ENCODE results near the gene IQCN. TPM values are rescaled to one million over a fixed set of nuclear protein-coding genes. Genes with fewer than 3 reads are reported as not detected.
A peak's percentile ranks its signal among the peaks of the same experiment; 100 is the strongest.

IQCN gene
- total RNA-seq, 1 donor from 2014 or later = 10.4 TPM

DNA sequence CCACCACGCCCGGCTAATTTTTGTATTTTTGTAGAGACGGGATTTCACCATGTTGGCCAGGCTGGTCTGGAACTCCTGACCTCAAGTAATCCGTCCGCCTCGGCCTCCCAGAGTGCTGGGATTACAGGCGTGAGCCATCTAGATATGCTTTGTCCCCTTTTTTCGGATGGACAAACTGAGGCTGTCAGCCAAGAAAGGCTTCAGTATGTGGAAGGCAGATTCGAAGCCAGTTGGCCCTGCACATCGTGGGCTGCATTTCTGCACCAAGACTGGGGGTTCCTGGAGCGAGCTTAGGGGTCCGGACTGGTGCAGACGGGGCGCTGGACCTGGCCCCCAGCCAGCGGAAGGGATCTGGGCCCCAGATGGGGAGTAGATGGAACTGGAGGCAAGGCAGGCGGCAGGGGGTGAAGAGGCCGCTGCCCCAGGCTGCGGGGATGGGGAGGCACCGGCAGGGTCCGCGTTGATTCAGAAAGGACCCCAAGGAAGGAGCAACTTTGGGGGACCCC, 16.8 kb upstream of the IQCN start:
- no peaks in the 10 kb centered on the region for H3K36me3 Mint-ChIP-seq (ENCODE audit: unreplicated experiment)
- TF ChIP-seq, protein P1, sequence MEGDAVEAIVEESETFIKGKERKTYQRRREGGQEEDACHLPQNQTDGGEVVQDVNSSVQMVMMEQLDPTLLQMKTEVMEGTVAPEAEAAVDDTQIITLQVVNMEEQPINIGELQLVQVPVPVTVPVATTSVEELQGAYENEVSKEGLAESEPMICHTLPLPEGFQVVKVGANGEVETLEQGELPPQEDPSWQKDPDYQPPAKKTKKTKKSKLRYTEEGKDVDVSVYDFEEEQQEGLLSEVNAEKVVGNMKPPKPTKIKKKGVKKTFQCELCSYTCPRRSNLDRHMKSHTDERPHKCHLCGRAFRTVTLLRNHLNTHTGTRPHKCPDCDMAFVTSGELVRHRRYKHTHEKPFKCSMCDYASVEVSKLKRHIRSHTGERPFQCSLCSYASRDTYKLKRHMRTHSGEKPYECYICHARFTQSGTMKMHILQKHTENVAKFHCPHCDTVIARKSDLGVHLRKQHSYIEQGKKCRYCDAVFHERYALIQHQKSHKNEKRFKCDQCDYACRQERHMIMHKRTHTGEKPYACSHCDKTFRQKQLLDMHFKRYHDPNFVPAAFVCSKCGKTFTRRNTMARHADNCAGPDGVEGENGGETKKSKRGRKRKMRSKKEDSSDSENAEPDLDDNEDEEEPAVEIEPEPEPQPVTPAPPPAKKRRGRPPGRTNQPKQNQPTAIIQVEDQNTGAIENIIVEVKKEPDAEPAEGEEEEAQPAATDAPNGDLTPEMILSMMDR (IDR thresholded peaks at IDR 0.05) = no peak
- peak overlapping the region; percentile 35 for H3K4me3 Mint-ChIP-seq (ENCODE audit: unreplicated experiment)
- DNase-seq (ENCODE audit: extremely low spot score, unreplicated experiment) = no peak
- no peaks in the 10 kb centered on the region for H3K27me3 Mint-ChIP-seq (ENCODE audit: unreplicated experiment)
- peaks cover 64% of the 10 kb centered on the region for H3K4me1 Mint-ChIP-seq (ENCODE audit: unreplicated experiment)
- no peaks in the 10 kb centered on the region for H3K9me3 Mint-ChIP-seq (ENCODE audit: unreplicated experiment)
- H3K27ac Mint-ChIP-seq (ENCODE audit: unreplicated experiment) = peak overlapping the region; percentile 73

DNA sequence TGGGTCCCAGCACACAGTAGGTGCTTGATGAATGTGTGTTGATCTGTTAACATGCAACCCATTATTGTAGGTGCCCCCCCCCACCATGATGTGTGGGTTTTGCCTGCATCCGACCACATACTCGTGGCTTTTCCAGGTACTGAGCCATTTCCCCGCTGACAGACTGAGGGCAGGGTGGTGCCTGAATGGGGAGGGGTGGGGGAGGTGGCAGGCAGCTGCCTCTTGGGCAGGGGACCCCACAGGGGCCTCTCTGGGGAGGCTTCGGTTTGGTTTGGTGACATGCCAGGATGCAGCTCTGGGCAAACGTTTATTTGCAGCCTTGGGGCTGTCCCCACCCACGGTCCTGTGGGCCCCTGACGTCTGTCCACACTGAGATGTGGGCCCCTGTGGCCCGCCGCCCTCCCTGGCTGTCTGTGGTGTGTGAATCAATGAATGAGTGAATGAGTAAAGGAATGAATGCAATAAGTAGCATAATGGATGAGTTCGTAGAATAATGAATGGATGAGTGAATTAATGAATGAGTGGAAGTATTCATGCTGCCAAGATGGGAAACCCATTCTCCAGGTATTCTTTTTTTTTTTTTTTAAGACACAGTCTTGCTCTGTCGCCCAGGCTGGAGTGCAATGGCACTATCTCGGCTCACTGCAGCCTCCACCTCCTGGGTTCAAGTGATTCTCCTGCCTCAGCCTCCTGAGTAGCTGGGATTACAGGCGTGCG, 16.2 kb upstream of the IQCN start:
- TF ChIP-seq, protein P1 (IDR thresholded peaks at IDR 0.05) = no peak
- peak overlapping the region; percentile 76 for H3K27ac Mint-ChIP-seq (ENCODE audit: unreplicated experiment)
- H3K36me3 Mint-ChIP-seq (ENCODE audit: unreplicated experiment) = no peaks in the 10 kb centered on the region
- no peaks in the 10 kb centered on the region for H3K27me3 Mint-ChIP-seq (ENCODE audit: unreplicated experiment)
- no peak for DNase-seq (ENCODE audit: extremely low spot score, unreplicated experiment)
- peaks cover 64% of the 10 kb centered on the region for H3K4me1 Mint-ChIP-seq (ENCODE audit: unreplicated experiment)
- no peaks in the 10 kb centered on the region for H3K9me3 Mint-ChIP-seq (ENCODE audit: unreplicated experiment)
- peak overlapping the region; percentile 30 for H3K4me3 Mint-ChIP-seq (ENCODE audit: unreplicated experiment)

DNA sequence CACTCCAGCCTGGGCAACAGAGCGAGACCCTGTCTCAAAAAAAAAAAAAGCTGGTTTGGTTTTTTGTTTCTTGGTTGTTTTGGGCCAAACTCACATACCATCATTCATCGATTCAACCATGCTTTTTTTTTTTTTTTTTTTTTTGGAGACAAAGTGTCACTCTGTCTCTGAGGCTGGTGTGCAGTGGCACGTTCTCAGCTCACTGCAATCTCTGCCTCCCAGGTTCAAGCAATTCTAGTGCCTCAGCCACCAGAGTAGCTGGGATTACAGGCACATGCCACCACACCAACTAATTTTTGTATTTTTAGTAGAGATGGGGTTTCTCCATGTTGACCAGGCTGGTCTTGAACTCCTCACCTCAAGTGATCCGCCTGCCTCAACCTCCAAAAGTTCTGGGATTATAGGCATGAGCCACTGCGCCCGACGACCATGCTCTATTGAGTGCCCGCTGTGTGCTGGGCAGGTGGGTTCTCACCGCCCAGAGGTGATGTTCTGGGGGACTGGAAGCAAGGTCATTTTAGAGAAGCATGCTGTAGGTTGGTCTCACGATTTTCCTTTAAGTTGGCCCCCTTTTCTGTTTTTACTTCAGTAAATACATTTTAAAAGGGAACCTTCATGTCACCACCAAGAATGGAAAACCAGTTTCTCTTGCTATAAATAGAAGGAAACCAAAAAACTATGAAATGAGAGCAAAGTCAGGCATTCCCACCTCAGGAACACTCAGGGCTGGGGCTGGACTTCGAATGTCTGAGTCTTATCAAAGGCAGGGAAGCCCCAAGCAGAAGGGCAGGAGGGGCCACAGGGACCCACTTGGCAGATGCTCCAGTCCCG, 15.4 kb upstream of the IQCN start:
- no peaks in the 10 kb centered on the region for H3K36me3 Mint-ChIP-seq (ENCODE audit: unreplicated experiment)
- no peaks in the 10 kb centered on the region for H3K27me3 Mint-ChIP-seq (ENCODE audit: unreplicated experiment)
- H3K27ac Mint-ChIP-seq (ENCODE audit: unreplicated experiment) = peak overlapping the region; percentile 60
- no peak overlapping the region for H3K4me3 Mint-ChIP-seq (ENCODE audit: unreplicated experiment)
- no peaks in the 10 kb centered on the region for H3K9me3 Mint-ChIP-seq (ENCODE audit: unreplicated experiment)
- TF ChIP-seq, protein P1 (IDR thresholded peaks at IDR 0.05) = no peak
- no peak for DNase-seq (ENCODE audit: extremely low spot score, unreplicated experiment)
- peaks cover 64% of the 10 kb centered on the region for H3K4me1 Mint-ChIP-seq (ENCODE audit: unreplicated experiment)

DNA sequence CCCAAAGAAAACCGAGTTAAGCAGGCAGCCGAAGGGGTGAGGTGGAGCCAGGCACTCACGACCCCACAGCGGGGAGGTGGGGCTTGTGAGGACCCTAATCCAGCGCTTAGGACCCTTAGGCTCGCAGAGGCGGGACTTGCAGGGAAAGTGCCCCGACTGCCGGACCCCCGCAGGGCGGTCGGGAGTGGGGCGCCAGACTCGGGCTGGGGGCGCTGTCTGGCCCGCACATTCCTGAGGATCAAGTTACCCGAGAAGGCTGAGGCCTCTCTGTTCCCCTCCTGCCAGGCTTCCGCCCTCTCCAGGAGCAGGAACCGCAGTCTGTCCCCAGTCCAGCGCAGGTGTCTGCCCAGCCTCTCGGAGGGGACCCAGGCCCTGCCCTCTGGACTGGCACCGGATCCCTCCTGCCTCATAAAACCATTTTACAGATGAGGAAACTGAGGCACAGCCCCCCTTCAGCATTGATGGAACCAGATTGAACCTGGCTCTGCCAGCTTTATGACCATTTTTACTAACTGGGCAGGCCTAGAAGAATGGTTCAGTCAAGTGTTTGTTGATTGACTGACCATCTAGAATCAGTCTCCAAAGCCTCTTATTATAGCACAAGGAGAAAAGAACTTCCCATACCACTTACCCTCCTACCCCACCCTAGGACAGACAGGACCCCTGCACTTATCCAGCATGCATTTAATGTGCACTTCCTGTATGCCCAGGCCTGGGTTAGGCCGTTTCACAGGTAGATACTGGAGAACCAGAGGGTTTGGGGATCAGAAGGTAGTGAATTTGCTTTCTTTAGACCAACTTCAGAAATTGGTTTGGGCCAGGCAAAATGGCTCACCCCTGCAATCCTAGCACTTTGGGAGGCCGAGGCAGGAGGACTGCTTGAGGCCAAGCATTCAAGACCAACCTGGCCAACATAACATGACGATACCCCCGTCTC, 13.9 kb upstream of the IQCN start:
- Mint-ChIP-seq H3K27me3 (ENCODE audit: unreplicated experiment) (no peaks in the 10 kb centered on the region), H3K27ac (ENCODE audit: unreplicated experiment) (peak overlapping the region; percentile 68), H3K4me3 (ENCODE audit: unreplicated experiment) (no peak overlapping the region), H3K36me3 (ENCODE audit: unreplicated experiment) (no peaks in the 10 kb centered on the region), H3K9me3 (ENCODE audit: unreplicated experiment) (no peaks in the 10 kb centered on the region), H3K4me1 (ENCODE audit: unreplicated experiment) (peaks cover 52% of the 10 kb centered on the region)
- peak; percentile 84 for DNase-seq (ENCODE audit: extremely low spot score, unreplicated experiment)
- TF ChIP-seq, protein P1 (IDR thresholded peaks at IDR 0.05) = peak; percentile 8
